Activated CD8-positive, alpha-beta memory T cell treated with anti-CD3 and anti-CD28 coated beads, Interleukin-2, amount 50 U/mL, for 4 hours (primary cell): Measurements from ENCODE around the gene B3GNT4.
"Not testable (repeated sequence)": the region's sequence is repeated elsewhere in the genome, so short reads cannot be mapped to it uniquely, and the experiment has no call there.

ENCODE experiments used
- DNase-seq: peaks from one replicate; pipeline ENCODE4 v3.0.0-alpha.2; 2020

B3GNT4 gene

GRCh38 chr12:122225683-122226365 is 22.3 kb downstream of the B3GNT4 start, which contains the start of gene DIABLO:
DIABLO (minus strand) TSS chr12:122226052; CDS start chr12:122226014, 38 bp downstream.
- peak; percentile 100 for DNase-seq

GRCh38 chr12:122226366-122227125 is 23.0 kb downstream of the B3GNT4 start:
- no peak for DNase-seq

GRCh38 chr12:122227341-122227740 is 23.8 kb downstream of the B3GNT4 start:
- DNase-seq: peak; percentile 59

GRCh38 chr12:122228092-122228491 is 24.6 kb downstream of the B3GNT4 start:
- no peak for DNase-seq

GRCh38 chr12:122230798-122231197 is 27.3 kb downstream of the B3GNT4 start:
- DNase-seq: no peak

- no peak for DNase-seq
These were observed 29.2 kb downstream of the B3GNT4 start for GRCh38 chr12:122232691-122233090.

GRCh38 chr12:122235741-122236140 is 32.2 kb downstream of the B3GNT4 start:
- DNase-seq: no peak

- DNase-seq: no peak
These were observed 35.4 kb downstream of the B3GNT4 start for GRCh38 chr12:122238861-122239260.

- no peak for DNase-seq
These were observed 40.5 kb downstream of the B3GNT4 start for GRCh38 chr12:122243965-122244364.

- no peak for DNase-seq
These were observed 41.3 kb downstream of the B3GNT4 start for GRCh38 chr12:122244565-122245371.

GRCh38 chr12:122245553-122245952 is 42.0 kb downstream of the B3GNT4 start:
- no peak for DNase-seq

- no peak for DNase-seq
These were observed 46.5 kb downstream of the B3GNT4 start for GRCh38 chr12:122250047-122250446.

- no peak for DNase-seq
These were observed 47.0 kb downstream of the B3GNT4 start for GRCh38 chr12:122250536-122250935.

- DNase-seq: not testable (repeated sequence)
These were observed 55.0 kb downstream of the B3GNT4 start for GRCh38 chr12:122258462-122258861.
